Measurements from ENCODE around the gene ZNF426.
"Not testable (repeated sequence)": the region's sequence is repeated elsewhere in the genome, so short reads cannot be mapped to it uniquely, and the experiment has no call there.

Gene ZNF426

GRCh38 chr19:9538183-9539058, at the start of gene ZNF426:
Gene ZNF426 (minus strand): TSS chr19:9538645. CDS start chr19:9536232, 2,413 bp downstream.
- peak; percentile 78 to 82 for DNase-seq (ENCODE audit: low read depth in 2 of 2)

DNA sequence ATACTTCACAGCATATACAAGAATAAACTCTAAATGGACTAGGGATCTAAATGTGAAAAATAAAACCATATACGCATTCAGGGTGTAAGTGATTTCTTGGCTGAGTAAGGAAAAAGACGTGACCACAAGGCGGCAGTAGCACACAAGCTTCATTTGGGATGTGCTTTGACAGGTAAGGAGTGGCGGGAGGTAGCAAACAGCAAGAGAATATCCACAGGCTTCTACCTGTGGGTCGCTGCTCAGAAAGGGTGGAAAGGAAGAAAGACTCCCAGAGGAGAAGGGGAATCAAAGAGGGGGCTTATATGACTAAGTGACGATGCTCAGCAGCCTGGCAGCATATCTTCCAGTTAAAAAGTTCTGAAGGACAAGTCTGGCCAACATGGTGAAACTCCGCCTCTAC, 48.3 kb upstream of the ZNF426 start:
- peak; percentile 44 to 71 for DNase-seq (ENCODE audit: low read depth in 2 of 2)

DNA sequence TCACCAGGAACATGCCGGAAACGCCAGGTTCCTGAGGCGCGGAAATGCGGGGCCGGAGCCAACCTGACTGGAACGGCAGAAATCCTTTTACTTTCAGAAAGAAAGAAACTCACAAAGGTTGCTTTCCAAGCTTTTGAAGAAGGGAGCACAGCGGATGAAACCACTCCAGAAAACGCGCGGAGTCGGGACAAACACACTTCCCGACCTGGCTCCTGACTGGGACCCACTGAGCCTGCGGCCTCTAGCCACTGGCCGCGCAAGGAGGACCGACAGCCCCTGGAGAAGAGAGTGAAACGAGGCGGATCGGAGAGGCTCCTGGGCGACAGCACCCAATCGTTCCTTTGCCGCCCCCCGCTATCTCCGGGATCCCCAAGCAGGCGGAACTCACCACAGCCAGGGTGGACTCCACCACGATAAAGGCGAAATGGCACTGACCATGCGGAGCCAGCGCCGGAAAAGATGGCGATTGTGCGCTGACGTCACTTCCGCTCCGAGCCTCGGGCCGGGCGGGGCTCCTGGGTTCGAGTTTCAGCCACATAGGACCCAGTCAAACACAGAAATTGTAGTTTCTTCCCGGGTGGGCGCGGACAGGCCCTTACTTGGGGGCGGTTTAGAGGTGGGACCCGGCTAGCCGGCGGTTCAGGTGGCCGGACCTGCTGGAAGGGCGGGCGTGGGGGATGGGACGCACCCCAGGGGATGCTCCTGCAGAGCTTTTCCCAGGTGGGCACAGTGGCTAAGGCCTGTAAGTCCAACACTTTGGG, 45.8 kb upstream of the ZNF426 start, which contains the start of gene ZNF121:
TSS of gene ZNF121 (minus strand) at position 432 of the 761 bp plus-strand sequence. CDS start 16,407 bp downstream, outside the sequence.
- DNase-seq (ENCODE audit: low read depth in 2 of 2), result peak; percentile 73 to 84

GRCh38 chr19:9582081-9582725, 43.8 kb upstream of the ZNF426 start:
- not testable (repeated sequence) for DNase-seq (ENCODE audit: low read depth in 2 of 2)

DNA sequence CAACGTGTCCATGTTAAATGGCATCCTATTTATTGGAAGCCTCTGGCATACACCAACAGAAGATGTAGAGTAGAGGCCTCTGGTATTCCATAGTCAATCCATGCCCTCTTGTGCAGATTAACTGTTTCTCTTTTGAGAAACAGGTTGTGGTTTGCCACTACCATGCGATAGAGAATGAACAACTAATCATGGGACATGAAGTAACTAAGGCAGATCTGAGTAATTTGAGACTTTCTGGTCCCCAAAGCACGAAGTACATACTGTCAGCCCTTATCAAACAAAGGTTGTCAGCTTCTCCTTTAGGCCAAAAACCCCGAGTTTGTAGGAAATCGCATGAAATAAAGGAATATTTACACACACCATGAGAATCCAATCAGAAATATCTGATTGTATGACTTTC, 42.3 kb upstream of the ZNF426 start:
- DNase-seq (ENCODE audit: low read depth in 2 of 2), result no peak

DNA sequence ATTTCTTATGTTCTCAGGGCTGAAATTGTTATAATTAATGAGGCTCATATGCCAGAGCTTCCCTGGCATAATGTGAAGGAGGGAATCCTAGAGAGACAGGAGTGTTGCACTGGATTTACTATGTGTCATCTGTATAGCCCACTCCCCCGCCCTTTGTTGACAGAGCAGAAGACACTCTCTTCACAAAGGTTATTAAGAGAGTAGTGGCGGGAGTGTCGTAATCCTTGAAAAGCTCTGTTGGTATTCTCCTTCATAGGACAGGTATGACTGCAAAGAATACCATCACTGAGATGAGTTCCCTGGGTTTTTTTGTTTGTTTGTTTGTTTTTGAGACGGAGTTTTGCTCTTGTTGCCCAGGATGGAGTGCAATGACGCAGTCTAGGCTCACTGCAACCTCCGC, 31.8 kb upstream of the ZNF426 start:
- DNase-seq (ENCODE audit: low read depth in 2 of 2), result no peak

GRCh38 chr19:9566729-9567128, 28.3 kb upstream of the ZNF426 start:
- no peak for DNase-seq (ENCODE audit: low read depth in 2 of 2)

DNA sequence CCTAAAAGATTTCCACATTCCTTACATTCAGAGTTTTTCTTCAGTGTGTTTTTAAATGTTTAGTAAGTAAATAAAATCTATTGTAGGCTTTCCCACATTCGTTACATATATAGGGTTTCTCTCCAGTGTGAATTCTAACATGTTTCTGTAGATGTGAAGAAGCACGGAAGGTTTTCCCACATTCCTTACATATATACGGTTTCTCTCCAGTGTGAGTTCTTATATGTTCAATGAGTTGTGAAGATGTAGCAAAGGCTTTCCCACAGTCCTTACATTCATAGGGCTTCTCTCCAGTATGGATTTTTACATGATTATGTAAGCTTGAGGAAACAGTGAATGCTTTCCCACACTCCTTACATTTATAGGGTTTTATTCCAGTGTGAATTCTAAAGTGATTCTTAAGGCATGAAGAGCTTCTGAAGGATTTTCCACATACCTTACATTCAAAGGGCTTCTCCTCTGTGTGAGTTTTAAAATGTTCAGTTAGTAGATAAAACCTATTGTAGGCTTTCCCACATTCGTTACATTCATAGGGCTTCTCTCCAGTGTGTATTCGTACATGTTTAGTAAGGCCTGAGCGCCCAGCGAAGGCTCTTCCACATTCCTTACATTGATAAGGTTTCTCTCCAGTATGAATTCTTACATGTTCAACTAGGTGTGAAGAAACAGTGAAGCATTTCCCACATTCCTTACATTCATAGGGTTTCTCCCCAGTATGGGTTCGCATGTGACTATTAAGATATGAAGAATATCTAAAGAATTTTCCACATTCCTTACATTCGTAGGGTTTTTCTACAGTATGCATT, 27.7 kb upstream of the ZNF426 start:
- no peak for DNase-seq (ENCODE audit: low read depth in 2 of 2)

GRCh38 chr19:9552536-9553274, 14.3 kb upstream of the ZNF426 start:
- DNase-seq (ENCODE audit: low read depth in 2 of 2), result no peak

DNA sequence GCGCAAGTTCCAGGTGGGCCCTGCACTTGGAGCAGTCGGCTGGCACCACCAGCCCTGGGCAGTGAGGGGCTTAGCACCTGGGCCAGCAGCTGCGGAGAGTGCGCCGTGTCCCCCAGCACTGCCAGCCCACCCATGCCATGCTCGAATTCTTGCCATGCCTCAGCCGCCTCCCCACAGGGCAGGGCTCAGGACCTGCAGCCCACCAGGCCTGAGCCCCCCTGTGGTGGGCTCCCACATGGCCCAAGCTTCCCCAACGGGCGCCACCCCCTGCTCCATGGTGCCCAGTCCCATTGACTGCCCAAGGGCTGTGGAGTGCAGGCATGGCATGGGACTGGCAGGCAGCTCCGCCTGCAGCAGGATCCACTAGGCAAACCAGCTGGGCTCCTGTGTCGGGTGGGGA, 9.4 kb upstream of the ZNF426 start:
- no peak for DNase-seq (ENCODE audit: low read depth in 2 of 2)

GRCh38 chr19:9541281-9541680, 2.8 kb upstream of the ZNF426 start:
- DNase-seq (ENCODE audit: low read depth in 2 of 2), result not testable (repeated sequence)

DNA sequence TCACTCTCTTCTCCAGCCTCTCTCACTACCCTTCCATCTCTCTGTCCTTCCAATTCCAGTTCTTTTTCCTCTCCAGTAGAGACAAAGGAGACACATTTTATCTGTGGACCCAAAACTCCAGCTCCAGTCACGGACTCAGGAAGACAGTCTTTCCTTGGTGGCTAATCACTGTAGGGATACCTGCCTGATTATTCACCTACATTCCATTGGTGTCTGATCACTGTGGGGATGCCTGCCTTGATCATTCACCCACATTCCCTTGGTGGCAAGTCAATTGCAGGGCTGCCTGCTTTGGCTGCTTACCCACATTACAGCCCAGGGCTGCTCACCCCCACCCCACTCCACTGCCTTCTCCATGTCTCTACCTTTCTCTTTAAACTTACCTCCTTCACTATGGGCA, 1.5 kb upstream of the ZNF426 start:
- DNase-seq (ENCODE audit: low read depth in 2 of 2), result not testable (repeated sequence)

- not testable (repeated sequence) for DNase-seq (ENCODE audit: low read depth in 2 of 2)
Measured at GRCh38 chr19:9539201-9539600, 756 bp upstream of the ZNF426 start.

DNA sequence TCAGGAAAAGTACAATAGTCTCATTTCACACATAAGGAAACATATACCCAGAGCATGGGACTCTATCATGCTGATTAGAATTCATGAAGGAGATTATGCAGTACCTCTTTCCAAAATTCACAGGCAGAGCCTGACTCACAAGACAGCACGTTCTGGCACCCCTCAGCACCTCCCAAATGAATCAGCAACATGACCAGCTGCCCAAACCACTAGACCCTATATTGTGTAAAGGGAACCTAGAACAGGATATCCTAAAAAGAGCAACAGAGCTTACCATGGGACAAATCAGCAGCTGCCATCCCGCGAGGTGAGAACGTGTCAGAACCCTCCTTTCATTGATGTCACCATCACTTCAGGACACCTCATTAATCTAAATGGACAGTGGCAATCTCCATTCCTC, 2.5 kb downstream of the ZNF426 start:
- no peak for DNase-seq (ENCODE audit: low read depth in 2 of 2)

GRCh38 chr19:9531933-9532332, 6.5 kb downstream of the ZNF426 start:
- no peak for DNase-seq (ENCODE audit: low read depth in 2 of 2)

DNA sequence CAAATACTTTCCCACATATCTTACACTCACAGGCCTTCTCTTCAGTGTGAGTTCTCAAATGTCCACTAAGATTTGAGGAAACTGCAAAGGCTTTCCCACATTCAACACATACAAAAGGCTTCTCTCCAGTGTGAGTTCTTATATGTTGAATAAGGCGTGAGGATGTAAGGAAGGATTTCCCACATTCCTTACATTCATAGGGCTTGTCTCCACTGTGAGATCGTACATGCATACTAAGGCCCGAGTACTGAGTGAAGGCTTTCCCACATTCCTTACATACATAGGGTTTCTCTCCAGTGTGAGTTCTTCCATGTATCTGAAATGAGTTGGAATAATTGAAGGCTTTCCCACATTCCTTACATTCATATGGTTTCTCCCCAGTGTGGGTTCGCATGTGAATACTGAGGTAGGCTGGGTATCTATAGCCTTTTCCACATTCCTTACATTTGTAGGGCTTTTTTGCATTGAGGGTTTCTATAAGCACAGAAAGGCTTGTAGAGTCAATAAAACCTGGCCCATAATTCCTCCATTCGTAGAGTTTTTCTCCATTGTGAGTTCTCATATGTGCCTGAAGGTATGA, 9.6 kb downstream of the ZNF426 start:
- no peak for DNase-seq (ENCODE audit: low read depth in 2 of 2)

DNA sequence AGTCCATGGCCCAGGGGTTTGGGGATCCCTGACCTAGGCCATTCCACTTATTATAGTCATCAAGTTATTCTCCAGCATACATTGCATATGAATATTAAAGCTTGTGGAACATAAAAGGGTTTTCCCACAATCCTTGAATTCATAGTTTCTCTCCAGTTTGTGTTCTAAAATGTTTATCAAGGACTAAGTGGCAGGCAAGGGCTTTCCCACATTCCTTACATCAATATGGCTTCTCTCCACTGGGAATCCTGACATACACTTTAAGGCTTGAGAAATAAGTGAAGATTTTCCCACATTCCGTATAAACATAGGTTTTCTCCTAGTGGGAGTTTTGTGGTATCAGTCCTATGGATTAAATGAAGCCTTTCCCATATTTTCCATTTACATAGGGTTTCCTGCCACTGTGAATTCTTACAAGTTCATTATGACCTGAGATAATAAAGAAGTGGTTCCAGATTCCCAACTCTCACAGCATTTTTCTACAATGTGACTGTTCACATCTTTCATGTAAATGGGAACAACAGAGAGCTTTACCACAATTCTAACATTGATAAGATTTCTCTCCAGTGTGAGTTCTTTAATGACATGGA, 14.5 kb downstream of the ZNF426 start:
- no peak for DNase-seq (ENCODE audit: low read depth in 2 of 2)

- no peak for DNase-seq (ENCODE audit: low read depth in 2 of 2)
Measured at GRCh38 chr19:9507285-9507684, 31.2 kb downstream of the ZNF426 start.

DNA sequence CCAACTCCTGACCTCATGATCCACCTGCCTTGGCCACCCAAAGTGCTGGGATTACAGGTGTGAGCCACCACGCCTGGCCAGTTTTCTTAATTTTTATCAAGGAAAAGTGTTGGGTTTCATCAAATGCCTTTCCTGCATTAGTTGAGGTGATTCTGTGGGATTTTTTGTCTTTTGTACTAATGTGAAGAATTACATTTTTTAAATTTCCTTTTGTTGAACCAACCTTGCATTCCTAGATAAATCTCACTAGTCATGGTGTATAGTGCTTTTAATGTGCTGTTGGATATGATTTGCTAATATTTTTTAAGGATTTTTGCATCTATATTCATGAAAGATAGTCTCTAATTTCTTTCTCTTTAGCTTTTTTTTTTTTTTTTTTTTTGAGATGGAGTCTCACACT, 37.6 kb downstream of the ZNF426 start:
- DNase-seq (ENCODE audit: low read depth in 2 of 2), result no peak
